Left lung (tissue), 10 donors: Measurements from ENCODE around the gene TANGO6. TPM values are rescaled to one million over a fixed set of nuclear protein-coding genes. Genes with fewer than 3 reads are reported as not detected.

ENCODE experiments used
- ATAC-seq: fragments of 200-7000 bp; cut with Tn5 transposase; one replicate; pipeline ENCODE4 v1.9.1; 2020; ENCODE audit warnings: moderate library complexity
- DNase-seq, 4 donors: peaks; one replicate each; pipeline ENCODE4 v3.0.0-alpha.2; 2013 to 2020
- H3K27ac ChIP-seq, 2 donors: fragments of 200-600 bp; sonication (generic) in 1 of 2; one replicate each; pipeline versions ENCODE4 v1.5.0 to v1.8.0; 2020 to 2021
- H3K27me3 ChIP-seq, 2 donors: fragments of 200-600 bp; sonication (generic) in 1 of 2; one replicate each; pipeline versions ENCODE4 v1.5.0 to v1.8.0; 2020 to 2021
- H3K36me3 ChIP-seq, 2 donors: fragments of 200-600 bp; sonication (generic) in 1 of 2; one replicate each; pipeline versions ENCODE4 v1.5.0 to v1.8.0; 2020 to 2021
- H3K4me1 ChIP-seq, 2 donors: fragments of 200-600 bp; one replicate each; pipeline ENCODE4 v1.8.0; 2021
- H3K4me3 ChIP-seq, 2 donors: fragments of 200-600 bp; sonication (generic) in 1 of 2; one replicate each; pipeline versions ENCODE4 v1.5.0 to v1.8.0; 2020 to 2021; ENCODE audit warnings: mild to moderate bottlenecking in 1 of 2
- H3K9me3 ChIP-seq, 2 donors: fragments of 200-600 bp; sonication (generic) in 1 of 2; one replicate each; pipeline versions ENCODE4 v1.5.0 to v1.8.0; 2020 to 2021
- CTCF ChIP-seq, 2 donors: fragments of 200-600 bp; sonication (generic) in 1 of 2; IDR thresholded peaks; one replicate each; pipeline versions ENCODE4 v1.5.0 to v1.8.0; 2021; ENCODE audit warnings: antibody characterized with exemption in 2 of 2
- intact Hi-C, 2 donors: fragments of 100-400 bp; cut with DNase I; formaldehyde crosslinking; loops; one replicate each; pipeline versions ENCODE4 v1.11.2 to v1.14.2; 2022
- polyA plus RNA-seq, 6 donors: library from polyadenylated mRNA; unstranded; fragments of 120-200 nt; gene quantifications; one replicate each; pipeline ENCODE4 v1.2.1, GENCODE V29; 2013; ENCODE audit not compliant: insufficient read length in 6 of 6
- total RNA-seq, 2 donors: library from RNA; stranded (reverse); fragmentation: NEBNext Ultra II Directional; extraction: Animal tissue kit (Norgen Biotek cat#: 25700); gene quantifications; one replicate each; pipeline ENCODE4 v1.2.1, GENCODE V29; 2021
- donor health status: DM: no; HTN: yes; CAD: no.
- donor health status: DM: no; HTN: no; CAD: no.

The TANGO6 gene
- total and polyA plus RNA-seq, 8 donors = 6.3 to 24.1 (median 7.9) TPM

- intact Hi-C loops = no loop called here
- Histone ChIP-seq H3K4me3 (no peak overlapping the region), H3K4me1 (no peaks in the 10 kb centered on the region), H3K27me3 (no peaks in the 10 kb centered on the region), H3K27ac (peak overlapping the region in 1 of 2 donors; percentile 37), H3K9me3 (no peaks in the 10 kb centered on the region), H3K36me3 (peaks cover 0 to 57% of the 10 kb centered on the region in 2 donors)
- ATAC-seq = peak; percentile 85
- TF ChIP-seq CTCF (IDR thresholded peaks at IDR 0.05) = no peak
- DNase-seq = no peak
Observed at GRCh38 chr16:68978303-68978954, 135.1 kb downstream of the TANGO6 start.

GRCh38 chr16:68980695-68981315, 137.5 kb downstream of the TANGO6 start:
- H3K4me1 ChIP-seq = no peaks in the 10 kb centered on the region
- H3K27ac ChIP-seq = no peak overlapping the region
- no peak for DNase-seq
- ATAC-seq = no peak
- H3K4me3 ChIP-seq = no peak overlapping the region
- no peak for TF ChIP-seq CTCF (IDR thresholded peaks at IDR 0.05)
- no peaks in the 10 kb centered on the region for H3K27me3 ChIP-seq
- H3K36me3 ChIP-seq = peaks cover 0 to 36% of the 10 kb centered on the region in 2 donors
- no peaks in the 10 kb centered on the region for H3K9me3 ChIP-seq
- intact Hi-C loops = no loop called here

GRCh38 chr16:68981971-68982370, 138.6 kb downstream of the TANGO6 start:
- TF ChIP-seq CTCF (IDR thresholded peaks at IDR 0.05) = no peak
- intact Hi-C loops = no loop called here
- Histone ChIP-seq H3K27me3 (no peaks in the 10 kb centered on the region), H3K27ac (no peak overlapping the region), H3K4me3 (no peak overlapping the region), H3K36me3 (peaks cover 0 to 34% of the 10 kb centered on the region in 2 donors), H3K9me3 (no peaks in the 10 kb centered on the region), H3K4me1 (no peaks in the 10 kb centered on the region)
- no peak for ATAC-seq
- no peak for DNase-seq

GRCh38 chr16:68984467-68984866, 141.1 kb downstream of the TANGO6 start:
- Histone ChIP-seq H3K4me3 (no peak overlapping the region), H3K4me1 (no peaks in the 10 kb centered on the region), H3K27ac (no peak overlapping the region), H3K9me3 (no peaks in the 10 kb centered on the region), H3K27me3 (no peaks in the 10 kb centered on the region), H3K36me3 (peaks cover 0 to 21% of the 10 kb centered on the region in 2 donors)
- intact Hi-C loops = no loop called here
- TF ChIP-seq CTCF (IDR thresholded peaks at IDR 0.05) = no peak
- DNase-seq = no peak
- no peak for ATAC-seq

GRCh38 chr16:68985268-68985667, 141.9 kb downstream of the TANGO6 start:
- Histone ChIP-seq H3K4me1 (no peaks in the 10 kb centered on the region), H3K9me3 (no peaks in the 10 kb centered on the region), H3K36me3 (peaks cover 0 to 15% of the 10 kb centered on the region in 2 donors), H3K4me3 (no peak overlapping the region), H3K27me3 (no peaks in the 10 kb centered on the region), H3K27ac (no peak overlapping the region)
- intact Hi-C loops = no loop called here
- no peak for TF ChIP-seq CTCF (IDR thresholded peaks at IDR 0.05)
- DNase-seq (no peak), ATAC-seq (no peak)
